WTC11 (cell line): ENCODE data around the gene SGCD. TPM values are rescaled to one million over a fixed set of nuclear protein-coding genes. Genes with fewer than 3 reads are reported as not detected.

Source experiments
- ATAC-seq: fragments of 200-7000 bp; cut with Tn5 transposase; 2 replicates; pipeline ENCODE4 v1.10.0; 2021; ENCODE audit warnings: mild to moderate bottlenecking, moderate library complexity
- CTCF ChIA-PET: fragments of 300-600 bp; sonication (Branson Sonifier 250); formaldehyde crosslinking; loops from one replicate; lab custom pipeline; 2021; ENCODE audit warnings: antibody characterized with exemption; lab: Charles Lee
- POLR2A ChIA-PET: fragments of 350-600 bp; sonication (Branson Sonifier 250); formaldehyde crosslinking; loops from one replicate; lab custom pipeline; 2021; ENCODE audit warnings: antibody characterized with exemption; lab: Charles Lee
- DNase-seq: peaks from one replicate; pipeline ENCODE4 v3.0.0; 2021; ENCODE audit warnings: low spot score
- H3K27ac Mint-ChIP-seq: 2 replicates; pipeline ENCODE4 v1.8.0; 2021; ENCODE audit warnings: mixed read lengths
- H3K27me3 Mint-ChIP-seq: 2 replicates; pipeline ENCODE4 v1.8.0; 2021; ENCODE audit warnings: low read depth, mild to moderate bottlenecking, moderate library complexity, mixed read lengths
- H3K36me3 Mint-ChIP-seq: 2 replicates; pipeline ENCODE4 v1.8.0; 2021; ENCODE audit warnings: mixed read lengths
- H3K4me1 Mint-ChIP-seq: 2 replicates; pipeline ENCODE4 v1.8.0; 2022; ENCODE audit warnings: mixed read lengths
- H3K4me3 Mint-ChIP-seq: 2 replicates; pipeline ENCODE4 v1.8.0; 2021; ENCODE audit warnings: mild to moderate bottlenecking, moderate library complexity, mixed read lengths
- H3K9me3 Mint-ChIP-seq: 2 replicates; pipeline ENCODE4 v1.8.0; 2021; ENCODE audit warnings: mixed read lengths
- CBFB ChIP-seq: sonication (generic); formaldehyde crosslinking; IDR thresholded peaks from 2 replicates; pipeline ENCODE4 v1.8.1; 2022; ENCODE audit warnings: mild to moderate bottlenecking, low read depth, missing genetic modification reagents
- CREB1 ChIP-seq: sonication (generic); formaldehyde crosslinking; IDR thresholded peaks from 2 replicates; pipeline ENCODE4 v1.8.0; 2023; ENCODE audit warnings: mild to moderate bottlenecking, missing genetic modification reagents
- CREM ChIP-seq: sonication (generic); formaldehyde crosslinking; IDR thresholded peaks from 2 replicates; pipeline ENCODE4 v1.8.1; 2022; ENCODE audit warnings: mild to moderate bottlenecking, missing genetic modification reagents, moderate library complexity
- E2F1 ChIP-seq: sonication (generic); formaldehyde crosslinking; IDR thresholded peaks from 2 replicates; pipeline ENCODE4 v1.8.0; 2022; ENCODE audit warnings: mild to moderate bottlenecking, missing genetic modification reagents
- ESRRA ChIP-seq: sonication (generic); formaldehyde crosslinking; IDR thresholded peaks from 2 replicates; pipeline ENCODE4 v1.8.1; 2022; ENCODE audit warnings: mild to moderate bottlenecking, missing genetic modification reagents, borderline replicate concordance
- FOXK1 ChIP-seq: sonication (generic); formaldehyde crosslinking; IDR thresholded peaks from 2 replicates; pipeline ENCODE4 v1.8.0; 2022; ENCODE audit warnings: mild to moderate bottlenecking, moderate library complexity, missing genetic modification reagents
- IRF1 ChIP-seq: sonication (generic); formaldehyde crosslinking; IDR thresholded peaks from 2 replicates; pipeline ENCODE4 v1.8.0; 2023; ENCODE audit warnings: missing genetic modification reagents
- JAZF1 ChIP-seq: fragments of 250-450 bp; sonication (Bioruptor Pico); IDR thresholded peaks from 2 replicates; pipeline ENCODE4 v1.9.0; 2021; ENCODE audit warnings: moderate library complexity, mild to moderate bottlenecking, inconsistent platforms
- NFYB ChIP-seq: sonication (generic); formaldehyde crosslinking; conservative IDR thresholded peaks from 2 replicates; pipeline ENCODE4 v1.8.0; 2022; ENCODE audit warnings: low read depth, missing genetic modification reagents
- NR3C1 ChIP-seq: sonication (generic); formaldehyde crosslinking; conservative IDR thresholded peaks from 2 replicates; pipeline ENCODE4 v1.8.1; 2023; ENCODE audit warnings: low read depth, mild to moderate bottlenecking, missing genetic modification reagents
- PRDM15 ChIP-seq: sonication (generic); formaldehyde crosslinking; IDR thresholded peaks from 2 replicates; pipeline ENCODE4 v1.8.0; 2022; ENCODE audit warnings: missing genetic modification reagents
- PRRX2 ChIP-seq: fragments of 250-450 bp; sonication (Bioruptor Pico); IDR thresholded peaks from 2 replicates; pipeline ENCODE4 v1.8.0; 2021; ENCODE audit warnings: mild to moderate bottlenecking
- SOX15 ChIP-seq: fragments of 250-450 bp; sonication (Bioruptor Pico); IDR thresholded peaks from 2 replicates; pipeline ENCODE4 v1.9.0; 2021; ENCODE audit warnings: mild to moderate bottlenecking
- STAT6 ChIP-seq: sonication (generic); formaldehyde crosslinking; conservative IDR thresholded peaks from 2 replicates; pipeline ENCODE4 v1.8.1; 2023; ENCODE audit warnings: mild to moderate bottlenecking, low read depth, missing genetic modification reagents, moderate library complexity
- TEAD1 ChIP-seq: sonication (generic); formaldehyde crosslinking; IDR thresholded peaks from 2 replicates; pipeline ENCODE4 v1.8.0; 2022; ENCODE audit warnings: mild to moderate bottlenecking, missing genetic modification reagents
- TEAD4 ChIP-seq: sonication (generic); formaldehyde crosslinking; IDR thresholded peaks from 2 replicates; pipeline ENCODE4 v1.8.0; 2022; ENCODE audit warnings: mild to moderate bottlenecking, missing genetic modification reagents
- TP53 ChIP-seq: sonication (generic); formaldehyde crosslinking; IDR thresholded peaks from 2 replicates; pipeline ENCODE4 v1.8.1; 2023; ENCODE audit warnings: mild to moderate bottlenecking, missing genetic modification reagents
- USF1 ChIP-seq: sonication (generic); formaldehyde crosslinking; IDR thresholded peaks from 2 replicates; pipeline ENCODE4 v1.8.0; 2022; ENCODE audit warnings: mild to moderate bottlenecking, missing genetic modification reagents
- ZBTB21 ChIP-seq: sonication (generic); formaldehyde crosslinking; IDR thresholded peaks from 2 replicates; pipeline ENCODE4 v1.8.1; 2023; ENCODE audit warnings: mild to moderate bottlenecking, missing genetic modification reagents, borderline replicate concordance
- ZBTB43 ChIP-seq: sonication (generic); formaldehyde crosslinking; IDR thresholded peaks from 2 replicates; pipeline ENCODE4 v1.8.1; 2023; ENCODE audit warnings: mild to moderate bottlenecking, missing genetic modification reagents
- ZMAT4 ChIP-seq: fragments of 250-450 bp; sonication (Bioruptor Pico); IDR thresholded peaks from 2 replicates; pipeline ENCODE4 v1.9.0; 2021; ENCODE audit warnings: mild to moderate bottlenecking
- ZNF219 ChIP-seq: sonication (generic); formaldehyde crosslinking; IDR thresholded peaks from 2 replicates; pipeline ENCODE4 v1.8.0; 2023; ENCODE audit warnings: missing genetic modification reagents, mild to moderate bottlenecking, borderline replicate concordance
- ZNF317 ChIP-seq: sonication (generic); formaldehyde crosslinking; IDR thresholded peaks from 2 replicates; pipeline ENCODE4 v1.8.1; 2023; ENCODE audit warnings: low read depth, mild to moderate bottlenecking, moderate library complexity, missing genetic modification reagents, borderline replicate concordance
- ZNF396 ChIP-seq: fragments of 250-450 bp; sonication (Bioruptor Pico); IDR thresholded peaks from 2 replicates; pipeline ENCODE4 v1.8.0; 2021; ENCODE audit warnings: mild to moderate bottlenecking, moderate library complexity, borderline replicate concordance
- ZNF423 ChIP-seq: fragments of 250-450 bp; sonication (Bioruptor Pico); IDR thresholded peaks from 2 replicates; pipeline ENCODE4 v2.1.2; 2022; ENCODE audit warnings: mild to moderate bottlenecking, moderate library complexity
- ZSCAN18 ChIP-seq: fragments of 250-450 bp; sonication (Bioruptor Pico); IDR thresholded peaks from 2 replicates; pipeline ENCODE4 v2.1.2; 2022; ENCODE audit warnings: mild to moderate bottlenecking, moderate library complexity
- total RNA-seq: library from RNA; stranded (reverse); gene quantifications from 3 replicates; pipeline ENCODE4 v1.2.3, GENCODE V29; 2021

SGCD gene
- total RNA-seq, 1 experiment from 2014 or later: 0.33 TPM

GRCh38 chr5:156783092-156783491, 456.1 kb downstream of the SGCD start (continued):
- TF ChIP-seq ZBTB21: no peak
- no peak for TF ChIP-seq TEAD1 (CRISPR knock-in tag)
- TF ChIP-seq ZSCAN18: no peak
- no peak for TF ChIP-seq PRRX2 (CRISPR knock-in tag)
- no peak for TF ChIP-seq TEAD4 (CRISPR knock-in tag)
- TF ChIP-seq SOX15 (CRISPR knock-in tag): no peak
- no peak for TF ChIP-seq USF1
- TF ChIP-seq, all 79 proteins: peak for 0

GRCh38 chr5:156794687-156795086, 467.7 kb downstream of the SGCD start:
- POLR2A ChIA-PET: no interaction called here
- Mint-ChIP-seq H3K27ac (no peak overlapping the region), H3K27me3 (no peaks in the 10 kb centered on the region), H3K36me3 (peaks cover 9% of the 10 kb centered on the region), H3K9me3 (peaks cover 7% of the 10 kb centered on the region), H3K4me1 (peaks cover 43% of the 10 kb centered on the region), H3K4me3 (no peak overlapping the region)
- no peak for ATAC-seq
- TF ChIP-seq ZNF396 (CRISPR knock-in tag) (no peak), STAT6 (no peak), CREM (CRISPR knock-in tag) (no peak), ZNF317 (CRISPR knock-in tag) (no peak), PRDM15 (CRISPR knock-in tag) (no peak), CBFB (no peak), ESRRA (CRISPR knock-in tag) (no peak), USF1 (no peak), FOXK1 (no peak), ZBTB43 (CRISPR knock-in tag) (no peak), NFYB (CRISPR knock-in tag) (no peak), ZMAT4 (CRISPR knock-in tag) (no peak), CREB1 (no peak), ZNF219 (CRISPR knock-in tag) (no peak), TP53 (CRISPR knock-in tag) (no peak), IRF1 (CRISPR knock-in tag) (no peak), NR3C1 (CRISPR knock-in tag) (no peak), JAZF1 (CRISPR knock-in tag) (no peak), ZNF423 (no peak), E2F1 (CRISPR knock-in tag) (no peak)
- no peak for DNase-seq
- CTCF ChIA-PET: no interaction called here
